Lower leg skin (tissue), 3 donors: ENCODE measurements around the gene CHL1.

Experiments
- POLR2A ChIP-seq, 2 donors: fragments of 450-650 bp; IDR thresholded peaks; one replicate each; pipeline ENCODE4 v1.6.1; 2016 to 2017; ENCODE audit warnings: antibody characterized with exemption in 2 of 2, mild to moderate bottlenecking in 1 of 2, moderate library complexity in 1 of 2
- TF ChIP-seq, protein P1 (sequence below), 3 donors: fragments of 450-650 bp; IDR thresholded peaks; one replicate each; pipeline ENCODE4 v1.5.1; 2016; ENCODE audit warnings: antibody characterized with exemption in 3 of 3, mild to moderate bottlenecking in 3 of 3, moderate library complexity in 2 of 3

DNA sequence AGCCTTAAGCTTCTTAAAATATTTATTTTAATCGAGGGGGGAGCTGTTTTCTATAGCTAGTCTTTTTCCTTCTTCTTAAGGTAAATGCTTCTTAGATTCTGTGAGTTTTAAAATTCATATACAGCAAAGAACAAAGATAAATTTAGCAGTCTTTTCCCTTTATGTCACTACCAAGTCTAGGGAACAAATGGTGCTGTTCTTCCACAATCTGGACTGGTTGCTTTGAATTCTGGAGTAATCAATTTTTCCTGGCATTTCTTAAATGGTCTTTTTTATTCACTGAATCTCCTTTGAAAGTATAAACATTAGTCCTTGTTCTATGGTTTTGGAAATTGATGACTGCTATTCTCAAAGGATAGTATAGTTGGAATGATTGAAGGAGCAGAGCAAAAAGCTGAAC lies 82.8 kb downstream of the CHL1 start:
- no peak for TF ChIP-seq POLR2A (IDR thresholded peaks at IDR 0.05)
- TF ChIP-seq, protein P1, sequence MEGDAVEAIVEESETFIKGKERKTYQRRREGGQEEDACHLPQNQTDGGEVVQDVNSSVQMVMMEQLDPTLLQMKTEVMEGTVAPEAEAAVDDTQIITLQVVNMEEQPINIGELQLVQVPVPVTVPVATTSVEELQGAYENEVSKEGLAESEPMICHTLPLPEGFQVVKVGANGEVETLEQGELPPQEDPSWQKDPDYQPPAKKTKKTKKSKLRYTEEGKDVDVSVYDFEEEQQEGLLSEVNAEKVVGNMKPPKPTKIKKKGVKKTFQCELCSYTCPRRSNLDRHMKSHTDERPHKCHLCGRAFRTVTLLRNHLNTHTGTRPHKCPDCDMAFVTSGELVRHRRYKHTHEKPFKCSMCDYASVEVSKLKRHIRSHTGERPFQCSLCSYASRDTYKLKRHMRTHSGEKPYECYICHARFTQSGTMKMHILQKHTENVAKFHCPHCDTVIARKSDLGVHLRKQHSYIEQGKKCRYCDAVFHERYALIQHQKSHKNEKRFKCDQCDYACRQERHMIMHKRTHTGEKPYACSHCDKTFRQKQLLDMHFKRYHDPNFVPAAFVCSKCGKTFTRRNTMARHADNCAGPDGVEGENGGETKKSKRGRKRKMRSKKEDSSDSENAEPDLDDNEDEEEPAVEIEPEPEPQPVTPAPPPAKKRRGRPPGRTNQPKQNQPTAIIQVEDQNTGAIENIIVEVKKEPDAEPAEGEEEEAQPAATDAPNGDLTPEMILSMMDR (IDR thresholded peaks at IDR 0.05): no peak
